HEK293T (cell line): ENCODE results near the gene XIRP1.
"Not testable (repeated sequence)": the region's sequence is repeated elsewhere in the genome, so short reads cannot be mapped to it uniquely, and the experiment has no call there.

Experiments
- ELF4 ChIP-seq: fragments of 450-650 bp; IDR thresholded peaks from 2 replicates; pipeline ENCODE4 v1.6.1; 2017; ENCODE audit warnings: antibody characterized with exemption
- HDGF ChIP-seq: fragments of 450-650 bp; IDR thresholded peaks from 2 replicates; pipeline ENCODE4 v1.6.1; 2017; ENCODE audit warnings: antibody characterized with exemption, borderline replicate concordance
- SP1 ChIP-seq: fragments of 450-650 bp; IDR thresholded peaks from 2 replicates; pipeline ENCODE4 v1.6.1; 2017
- SUZ12 ChIP-seq: fragments of 450-650 bp; IDR thresholded peaks from 2 replicates; pipeline ENCODE4 v1.6.1; 2016; ENCODE audit warnings: mild to moderate bottlenecking
- TARDBP ChIP-seq: fragments of 450-650 bp; IDR thresholded peaks from 2 replicates; pipeline ENCODE4 v1.6.1; 2016
- TF ChIP-seq, protein P1 (sequence below): fragments of 450-650 bp; IDR thresholded peaks from 2 replicates; pipeline ENCODE4 v1.6.1; 2016

GRCh38 chr3:39170877-39171276 is 21.5 kb downstream of the XIRP1 start:
- TF ChIP-seq SP1, ELF4, HDGF, TARDBP, SUZ12: not testable (repeated sequence)
- TF ChIP-seq, protein P1, sequence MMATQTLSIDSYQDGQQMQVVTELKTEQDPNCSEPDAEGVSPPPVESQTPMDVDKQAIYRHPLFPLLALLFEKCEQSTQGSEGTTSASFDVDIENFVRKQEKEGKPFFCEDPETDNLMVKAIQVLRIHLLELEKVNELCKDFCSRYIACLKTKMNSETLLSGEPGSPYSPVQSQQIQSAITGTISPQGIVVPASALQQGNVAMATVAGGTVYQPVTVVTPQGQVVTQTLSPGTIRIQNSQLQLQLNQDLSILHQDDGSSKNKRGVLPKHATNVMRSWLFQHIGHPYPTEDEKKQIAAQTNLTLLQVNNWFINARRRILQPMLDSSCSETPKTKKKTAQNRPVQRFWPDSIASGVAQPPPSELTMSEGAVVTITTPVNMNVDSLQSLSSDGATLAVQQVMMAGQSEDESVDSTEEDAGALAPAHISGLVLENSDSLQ: not testable (repeated sequence)
